GM21825 (cell line): Measurements from ENCODE around the gene DNAL1.

ENCODE experiments used
- ATAC-seq: cut with Tn5 transposase; IDR thresholded peaks from one replicate; pipeline ENCODE4 v1.9.1; 2021; ENCODE audit warnings: mild to moderate bottlenecking, moderate library complexity; ENCODE audit not compliant: unreplicated experiment

The DNAL1 gene

DNA sequence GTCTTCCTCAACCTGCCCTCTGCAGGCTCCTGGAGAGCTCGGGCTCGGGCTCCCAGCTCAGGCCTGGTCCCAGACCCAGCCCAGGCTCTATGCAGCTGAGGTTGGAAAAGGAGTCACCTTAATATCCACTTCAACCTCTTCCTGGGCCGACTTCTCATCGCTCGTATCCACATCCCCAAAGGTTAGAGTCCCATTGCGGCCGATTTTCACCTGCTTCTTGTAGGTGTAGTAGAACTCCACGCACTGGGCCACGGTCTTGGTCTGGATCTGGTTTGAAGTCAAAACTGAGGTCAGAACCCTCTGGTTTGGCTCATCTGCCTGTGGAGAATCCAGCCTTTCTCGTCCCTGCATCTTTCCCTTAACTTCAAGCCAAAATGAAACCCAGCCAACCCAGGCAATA lies 77.8 kb downstream of the DNAL1 start:
- no peak for ATAC-seq

DNA sequence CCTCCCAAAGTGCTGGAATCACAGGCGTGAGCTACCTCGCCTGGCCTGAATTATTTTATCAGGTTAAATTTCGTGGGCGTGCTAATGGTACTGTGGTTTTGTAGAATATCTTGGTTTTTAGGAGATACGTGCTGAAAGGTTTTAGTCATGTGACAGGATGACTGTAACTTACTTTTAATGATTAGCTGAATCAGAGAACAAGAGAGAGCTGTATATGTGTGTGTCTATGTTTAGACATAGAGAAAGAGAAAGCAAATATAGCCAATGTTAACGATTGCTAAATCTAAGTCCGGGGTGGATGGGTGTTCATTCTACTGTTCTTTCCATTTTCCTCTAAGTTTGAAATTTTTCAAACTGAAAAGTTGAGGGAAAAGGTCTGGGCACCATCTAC lies 78.6 kb downstream of the DNAL1 start:
- ATAC-seq, result no peak

DNA sequence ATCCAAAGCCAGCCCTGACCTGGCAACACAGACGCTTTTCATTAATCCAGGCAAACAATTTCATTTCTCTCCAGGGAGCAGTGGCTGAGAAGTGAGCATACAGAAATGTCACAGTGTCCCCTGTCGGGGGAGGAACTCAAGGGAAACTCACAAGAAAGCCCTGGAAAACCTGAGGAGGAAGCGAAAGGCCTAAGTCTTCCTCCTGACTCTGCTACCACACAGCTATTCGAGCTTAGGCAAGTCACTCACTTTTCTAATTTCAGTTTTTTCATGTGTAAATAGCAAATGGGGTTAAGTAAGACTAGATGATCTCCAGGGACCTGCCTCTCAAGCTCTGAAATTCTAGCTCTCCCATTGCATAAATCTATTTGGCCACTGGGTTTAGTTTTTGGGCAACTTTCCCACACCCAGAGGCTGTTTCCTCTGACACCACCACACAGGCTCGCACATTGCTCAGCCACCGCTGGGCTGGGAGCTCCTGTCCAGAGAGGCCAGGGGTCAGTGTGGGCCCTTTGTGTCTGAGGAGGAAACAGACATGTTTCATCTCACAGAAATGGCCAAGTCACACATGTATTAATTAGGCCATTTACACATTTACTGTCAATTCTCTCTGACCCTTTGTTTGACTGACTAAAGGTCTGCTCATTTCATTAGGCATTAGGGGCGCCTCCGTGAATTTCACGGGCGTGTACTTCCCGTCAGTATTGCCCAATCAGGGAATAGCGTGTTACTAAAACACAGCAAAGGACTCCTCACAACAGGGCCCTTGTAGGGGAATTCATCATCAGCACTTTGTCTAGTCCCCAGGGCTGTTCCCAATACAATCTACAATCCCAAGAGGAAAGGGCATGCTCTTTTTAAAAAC lies 79.2 kb downstream of the DNAL1 start:
- ATAC-seq, result no peak

DNA sequence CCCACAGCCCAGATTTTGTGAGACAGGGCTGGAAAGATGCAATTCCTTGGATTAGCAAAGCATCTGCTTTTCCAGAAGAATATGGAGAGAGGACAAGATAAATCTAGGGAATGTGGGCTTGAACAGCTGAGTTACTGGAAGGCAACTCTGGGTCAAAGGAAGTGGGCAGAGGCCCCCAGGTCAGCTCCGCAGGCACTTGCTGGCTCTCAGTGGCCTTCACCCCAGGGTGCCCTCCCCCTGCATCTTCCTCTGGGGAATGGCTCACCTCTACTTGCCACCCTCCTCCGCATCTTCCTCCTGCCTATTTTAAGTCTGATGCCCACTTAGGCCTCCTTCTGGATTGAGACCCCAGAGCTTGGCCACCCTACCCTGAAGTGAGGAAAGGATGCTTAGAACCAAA lies 79.9 kb downstream of the DNAL1 start:
- no peak for ATAC-seq

DNA sequence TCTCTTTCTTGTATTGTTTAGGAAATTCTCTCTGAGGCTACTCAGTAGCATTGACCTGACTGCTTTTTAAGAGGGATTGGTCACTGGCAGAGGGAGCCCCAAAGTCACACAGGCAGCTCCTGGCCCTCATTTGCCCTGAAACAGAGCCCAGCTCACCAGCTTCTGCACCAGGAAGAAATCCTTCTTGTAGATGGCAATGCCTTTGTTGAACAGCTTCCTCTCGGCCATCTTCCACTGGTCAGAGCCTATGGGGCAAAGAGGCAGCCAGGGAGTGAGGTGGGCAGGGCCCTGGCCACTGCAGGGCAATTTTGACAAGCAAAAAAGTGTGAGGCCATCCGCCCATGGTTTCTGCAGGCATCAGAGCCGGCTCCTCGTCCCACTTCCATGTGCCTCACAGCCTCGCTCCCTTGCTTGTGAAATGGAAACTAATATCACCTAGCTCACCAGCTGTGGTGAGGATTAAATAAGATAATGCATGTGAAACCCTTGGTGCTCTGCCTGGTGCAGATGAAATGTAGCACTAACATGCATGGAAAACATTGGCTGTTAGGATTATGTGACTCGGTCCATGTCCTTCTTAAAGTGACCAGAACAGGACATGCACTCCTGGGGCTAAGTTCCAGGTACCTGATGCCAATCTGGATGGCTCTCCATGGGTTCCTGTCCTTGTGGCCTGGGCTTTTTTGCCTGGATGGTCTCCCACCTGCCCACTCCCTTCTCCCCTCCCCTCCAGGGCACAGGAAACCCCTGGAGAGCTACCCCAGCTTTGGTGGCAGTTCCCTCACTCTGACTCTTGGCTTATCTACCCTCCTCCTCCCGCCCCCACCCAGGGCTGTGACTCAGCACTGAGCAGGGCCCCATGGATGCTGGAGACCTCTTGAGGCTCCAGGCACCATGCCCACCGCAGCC lies 80.6 kb downstream of the DNAL1 start:
- no peak for ATAC-seq

DNA sequence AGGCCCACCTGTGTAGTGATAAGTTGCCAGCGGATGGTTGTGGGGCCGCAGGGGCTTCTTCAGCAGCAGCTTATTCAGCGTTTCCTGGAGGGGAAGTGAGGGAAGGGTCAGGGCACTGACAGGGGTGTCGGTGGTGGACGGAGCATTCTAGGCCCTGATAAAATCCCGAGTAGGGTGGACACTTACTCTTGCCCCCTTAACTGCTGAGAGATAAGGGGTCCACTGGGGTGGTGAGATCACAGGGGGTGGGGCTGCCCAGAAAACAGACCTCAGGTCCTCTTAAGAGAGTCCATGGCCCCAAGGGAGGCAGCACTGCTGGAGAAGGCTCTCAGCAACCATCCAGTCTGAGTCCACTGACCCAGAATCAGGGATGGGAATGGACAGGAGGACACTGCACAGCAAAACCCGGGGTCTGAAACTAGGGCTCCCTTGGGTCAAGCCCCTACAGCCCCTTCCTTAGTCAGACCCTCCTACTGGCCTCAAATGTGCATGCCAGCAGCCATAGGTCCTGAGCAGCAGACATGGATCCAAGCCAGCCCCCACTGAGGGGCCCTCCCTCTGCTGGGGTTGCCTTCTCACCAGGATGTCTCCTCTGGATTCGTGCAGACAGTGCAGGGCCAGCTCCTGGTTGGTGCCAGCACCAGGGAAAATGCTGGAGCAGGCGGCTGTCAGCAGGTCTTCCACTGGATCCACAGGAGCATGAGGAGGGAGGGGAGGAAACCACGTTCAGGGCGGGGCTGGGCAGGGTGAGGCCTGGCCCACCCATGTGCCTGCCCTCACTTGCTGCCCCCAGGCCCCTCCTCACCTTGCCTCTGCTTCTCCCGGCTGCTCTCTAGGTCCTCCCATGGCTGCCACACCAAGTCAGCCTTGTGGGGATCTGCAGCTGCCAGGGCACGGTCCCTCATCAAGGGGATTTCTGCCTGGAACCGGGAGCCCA lies 81.5 kb downstream of the DNAL1 start:
- ATAC-seq, result no peak

DNA sequence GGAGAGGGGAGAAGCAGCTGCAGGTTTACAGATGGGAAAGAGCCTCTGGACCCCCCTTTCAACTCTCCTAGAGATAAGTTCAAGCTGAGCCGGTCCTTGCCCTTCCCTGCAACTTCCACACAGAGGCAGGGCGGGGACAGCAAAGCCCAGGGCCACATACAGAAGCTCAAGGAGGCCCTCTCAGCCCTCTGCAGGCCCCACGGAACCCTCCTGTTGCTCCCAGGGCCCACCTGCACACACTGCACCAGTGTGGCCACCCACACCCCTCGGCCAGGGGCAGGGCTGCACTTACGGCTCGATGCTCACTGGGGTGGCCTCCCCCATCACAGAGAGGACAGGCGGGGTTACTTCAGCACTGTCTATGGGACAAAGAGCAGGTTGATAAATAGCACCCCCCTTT lies 82.4 kb downstream of the DNAL1 start:
- ATAC-seq, result no peak

DNA sequence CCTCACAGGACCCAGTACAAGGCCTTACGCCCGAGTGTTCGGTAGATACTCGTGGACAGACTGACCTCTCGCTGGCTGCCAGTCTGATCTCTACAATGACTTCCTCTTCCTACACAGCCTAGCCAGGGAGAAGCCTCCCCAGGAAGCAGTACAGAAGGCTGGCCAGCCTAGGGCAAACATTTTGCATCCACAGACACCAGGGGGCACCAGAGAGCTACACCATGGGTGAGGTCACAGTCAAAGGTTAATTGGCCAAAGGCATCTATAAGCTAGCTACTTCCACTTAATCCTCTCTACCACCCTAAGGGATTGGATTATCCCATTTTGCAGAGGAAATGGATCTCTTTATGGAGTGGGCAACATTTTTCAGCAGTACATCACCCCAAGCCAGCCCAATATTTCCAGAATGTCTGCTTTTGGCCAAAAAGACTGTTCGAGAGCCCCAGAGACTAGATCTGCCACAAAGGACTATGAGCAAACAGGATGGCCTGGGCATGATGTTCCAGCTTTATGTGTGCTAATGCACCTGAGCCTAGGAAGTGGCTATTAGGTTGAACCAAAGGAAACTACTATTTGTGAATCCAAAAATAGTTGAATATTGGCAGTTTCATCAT lies 84.0 kb downstream of the DNAL1 start:
- no peak for ATAC-seq

DNA sequence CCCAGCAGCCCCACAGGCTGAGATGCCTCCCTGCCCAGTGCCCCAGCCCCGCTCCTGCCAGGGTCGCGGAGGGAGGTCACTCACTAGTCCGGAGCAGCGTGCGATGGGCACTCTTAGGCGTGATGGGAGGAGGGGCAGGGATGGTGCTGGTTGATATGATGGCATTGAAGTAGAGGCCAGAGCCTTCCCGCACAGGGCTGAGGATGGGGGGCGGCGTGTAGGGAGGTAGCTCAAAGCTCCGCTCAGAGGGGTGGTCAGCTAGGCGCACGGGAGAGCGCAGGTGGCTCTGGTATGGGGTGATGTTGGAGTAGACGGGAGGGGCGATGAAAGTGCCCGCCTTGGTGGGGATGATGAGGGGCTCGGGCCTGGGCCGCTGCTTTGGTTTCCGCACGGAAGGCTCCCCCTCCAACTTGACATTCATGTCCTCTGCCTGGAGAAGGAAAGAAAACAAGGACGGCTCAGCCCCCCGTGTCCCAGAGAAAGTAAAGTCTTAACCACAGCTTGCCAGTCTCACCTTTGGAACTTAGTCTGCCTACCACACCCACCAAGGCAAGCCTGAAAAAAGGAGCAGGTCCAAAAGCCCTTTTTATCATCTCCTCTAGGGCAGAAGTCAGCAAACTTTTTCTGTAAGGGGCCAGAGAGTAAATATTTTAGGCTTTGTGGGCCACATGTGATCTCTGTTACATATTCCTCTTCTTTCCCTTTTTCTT lies 84.9 kb downstream of the DNAL1 start:
- ATAC-seq, result no peak

DNA sequence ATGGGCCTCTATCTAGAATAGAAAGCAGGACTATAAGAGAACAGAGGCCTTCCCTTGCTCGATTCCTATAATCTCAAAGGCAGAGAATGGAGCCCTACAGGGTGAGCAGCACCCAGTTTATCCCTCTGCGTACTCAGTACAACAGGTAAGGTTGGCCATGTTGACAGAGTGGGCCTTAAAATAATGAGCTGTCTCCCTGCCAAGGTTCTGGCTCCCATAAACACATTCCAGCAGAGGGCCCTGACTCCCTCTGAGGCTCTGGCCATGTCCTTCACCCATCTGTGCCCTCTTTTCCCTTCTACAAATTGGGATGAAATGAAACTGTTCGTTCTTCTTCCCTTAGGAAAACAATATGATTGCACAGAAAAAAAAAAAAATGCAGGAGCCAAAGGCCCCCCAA lies 86.3 kb downstream of the DNAL1 start:
- ATAC-seq, result no peak

DNA sequence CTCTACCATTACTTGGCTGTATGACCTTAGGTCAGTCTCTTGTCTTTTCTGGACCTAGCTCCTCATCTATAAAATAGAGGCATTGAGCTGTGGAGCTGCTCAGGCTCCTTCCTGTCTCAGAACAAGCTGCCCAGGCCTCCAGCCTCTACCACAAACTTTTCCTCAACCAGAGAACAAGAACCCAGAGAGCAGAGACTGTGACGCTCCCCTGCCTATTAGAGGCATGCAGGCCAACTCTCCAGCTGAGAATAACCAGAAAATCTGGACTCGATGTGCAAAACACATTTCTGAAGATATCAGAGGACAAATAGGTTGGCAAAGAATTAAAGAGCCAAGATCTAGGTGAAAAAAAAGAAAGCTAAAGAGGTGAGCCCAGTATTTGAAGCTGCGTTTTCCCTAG lies 87.2 kb downstream of the DNAL1 start:
- ATAC-seq, result no peak

DNA sequence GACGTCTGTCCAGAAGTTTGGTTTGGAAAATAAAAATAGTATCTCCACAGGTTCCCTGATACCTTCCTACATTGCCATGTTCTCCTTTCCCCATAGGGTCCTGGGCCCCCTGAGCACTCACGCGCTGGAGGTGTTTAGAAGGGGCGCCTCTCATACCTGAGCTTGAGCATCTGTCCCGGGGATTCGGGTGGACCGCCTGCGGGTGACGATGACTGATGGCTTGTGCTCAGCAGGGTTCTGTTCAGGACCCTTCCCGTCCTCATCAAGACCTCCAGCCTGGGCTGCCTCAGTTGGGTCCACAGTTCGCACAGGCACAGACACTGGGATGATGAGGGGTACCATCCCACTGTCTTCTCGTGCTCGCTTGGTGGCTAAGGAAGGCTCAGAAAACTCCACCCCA lies 92.1 kb downstream of the DNAL1 start:
- no peak for ATAC-seq

DNA sequence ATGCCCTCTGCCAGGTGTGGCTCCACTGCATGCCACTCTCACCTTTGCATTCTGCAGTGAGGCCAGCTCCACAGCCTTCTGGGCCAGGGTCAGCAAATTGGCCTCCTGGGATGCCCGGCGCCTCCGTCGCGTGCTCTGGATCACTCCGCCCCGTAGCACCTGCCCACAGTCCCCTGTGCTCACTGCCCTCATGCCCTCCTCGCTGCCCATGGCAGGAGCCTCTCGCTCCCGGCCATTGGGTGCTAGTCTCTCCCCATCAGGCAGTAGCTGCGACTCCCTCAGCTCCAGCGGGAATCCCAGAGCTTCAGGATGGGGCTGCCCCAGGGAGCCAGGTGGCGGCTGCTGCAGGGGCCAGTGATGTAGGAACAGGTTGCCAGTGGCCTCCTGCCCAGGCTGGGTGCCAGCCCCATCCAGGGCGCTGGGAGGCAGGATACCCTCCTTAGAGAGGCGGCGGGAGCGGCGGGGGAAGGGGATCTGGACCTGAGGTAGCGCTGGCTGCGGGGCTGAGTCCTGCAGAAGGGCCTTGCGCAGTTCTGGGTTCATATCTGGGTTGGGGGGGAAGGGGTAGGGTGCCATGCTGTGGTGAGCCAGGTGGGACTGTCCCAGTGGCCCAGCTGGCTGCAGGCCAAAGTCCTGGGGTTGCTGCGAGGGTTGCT lies 93.9 kb downstream of the DNAL1 start:
- no peak for ATAC-seq

DNA sequence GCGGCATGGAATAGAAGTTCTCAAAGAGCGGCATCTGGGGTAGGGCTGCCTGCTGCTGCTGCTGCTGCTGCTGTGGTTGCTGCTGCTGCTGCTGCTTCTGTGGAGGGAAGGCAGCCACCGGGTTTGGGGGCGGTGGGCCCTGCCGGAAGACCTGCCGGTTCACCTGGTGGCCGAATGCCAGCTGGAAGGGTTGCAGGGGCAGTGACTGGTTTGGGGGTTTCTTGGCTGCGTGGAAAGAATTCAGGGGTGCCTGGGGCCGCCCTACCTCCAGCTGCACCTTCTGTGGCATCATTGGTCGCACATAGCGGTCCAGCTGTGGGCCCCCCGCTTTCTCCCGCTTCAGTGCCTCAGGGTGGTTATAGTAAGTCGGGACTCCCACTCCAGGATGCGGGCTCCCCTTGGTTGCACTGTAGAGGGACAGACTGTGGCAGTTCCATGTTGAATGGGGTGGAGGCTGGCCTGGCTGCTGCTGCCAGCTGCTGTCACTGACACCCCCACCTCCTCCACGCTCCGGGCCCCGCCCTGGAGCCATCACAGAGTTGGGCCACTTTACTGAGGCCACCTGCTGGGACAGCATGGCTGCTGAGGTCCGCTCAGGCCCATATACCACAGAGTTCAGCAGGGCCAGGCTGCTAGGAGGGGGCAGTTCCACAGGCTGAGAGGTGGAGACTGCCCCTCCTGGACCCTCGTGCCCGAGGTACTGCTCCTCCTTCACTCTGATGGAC lies 94.5 kb downstream of the DNAL1 start:
- ATAC-seq, result no peak

DNA sequence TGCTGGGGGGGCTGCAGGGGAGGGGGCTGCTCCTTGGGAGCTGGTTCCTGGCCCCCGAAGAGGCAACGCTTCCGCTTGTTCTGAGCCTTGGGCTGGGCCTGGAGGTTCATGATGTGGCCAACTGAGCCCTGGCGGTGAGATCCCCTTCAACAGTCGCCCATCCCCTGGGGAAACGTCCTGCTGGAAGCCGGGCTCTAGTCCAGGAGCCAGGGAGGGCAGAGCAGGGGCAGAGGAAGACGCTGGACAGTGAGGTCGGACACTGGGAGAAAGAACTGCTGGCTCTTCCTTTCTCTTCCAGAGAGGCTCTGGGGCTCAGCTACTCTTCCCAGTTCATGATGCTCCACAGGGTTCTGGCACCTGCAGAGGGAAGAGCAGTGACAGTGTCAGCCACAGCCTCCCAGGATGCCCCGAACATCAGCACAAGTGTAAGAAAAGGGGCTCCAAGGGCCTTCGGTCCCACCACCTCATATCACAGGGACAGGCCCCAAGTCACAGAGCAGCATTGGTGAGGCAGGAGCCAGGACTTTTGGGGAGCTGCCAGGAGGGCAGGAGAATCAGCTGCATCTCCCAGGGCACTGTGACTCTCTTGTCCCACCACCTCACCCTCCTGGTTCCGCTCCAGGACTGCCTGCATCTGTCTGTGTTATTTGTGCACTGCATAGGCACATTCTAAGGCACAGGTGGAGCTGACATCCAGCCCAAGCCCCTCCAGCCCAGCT lies 95.3 kb downstream of the DNAL1 start:
- no peak for ATAC-seq

DNA sequence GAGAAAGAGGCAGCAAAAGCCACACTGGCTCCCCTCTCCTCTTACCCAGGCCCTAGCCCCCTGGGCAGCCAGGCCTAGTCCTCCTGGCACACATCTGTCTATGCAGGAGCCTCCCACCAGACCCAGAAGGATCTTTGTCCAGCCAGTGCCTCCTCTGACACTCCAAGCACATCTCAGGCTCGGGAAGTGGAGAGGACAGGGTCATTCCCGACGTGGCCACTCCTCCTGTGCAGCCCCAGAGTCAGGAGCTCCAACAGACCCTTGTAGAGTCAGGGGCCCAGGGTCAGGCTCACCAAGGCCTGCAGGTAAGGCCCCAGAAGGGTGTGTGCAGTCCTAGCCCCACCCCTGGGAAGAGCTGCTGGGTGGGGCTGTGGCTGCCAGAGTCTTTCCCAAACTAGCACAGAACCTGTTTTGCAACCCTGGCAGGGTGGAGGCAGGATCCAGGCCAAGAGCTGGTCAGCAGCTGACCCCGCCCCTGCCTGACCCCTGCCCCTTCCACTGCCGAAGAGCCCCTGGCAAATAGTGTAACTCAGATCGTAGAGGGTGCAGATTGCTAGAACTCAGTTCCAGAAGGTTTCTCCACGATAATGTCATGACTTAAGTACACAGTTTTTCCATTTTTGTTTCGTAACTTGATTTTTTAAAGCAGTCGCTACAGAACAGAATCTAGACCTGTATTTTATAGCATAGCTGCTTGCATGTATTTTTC lies 96.0 kb downstream of the DNAL1 start:
- ATAC-seq, result no peak

DNA sequence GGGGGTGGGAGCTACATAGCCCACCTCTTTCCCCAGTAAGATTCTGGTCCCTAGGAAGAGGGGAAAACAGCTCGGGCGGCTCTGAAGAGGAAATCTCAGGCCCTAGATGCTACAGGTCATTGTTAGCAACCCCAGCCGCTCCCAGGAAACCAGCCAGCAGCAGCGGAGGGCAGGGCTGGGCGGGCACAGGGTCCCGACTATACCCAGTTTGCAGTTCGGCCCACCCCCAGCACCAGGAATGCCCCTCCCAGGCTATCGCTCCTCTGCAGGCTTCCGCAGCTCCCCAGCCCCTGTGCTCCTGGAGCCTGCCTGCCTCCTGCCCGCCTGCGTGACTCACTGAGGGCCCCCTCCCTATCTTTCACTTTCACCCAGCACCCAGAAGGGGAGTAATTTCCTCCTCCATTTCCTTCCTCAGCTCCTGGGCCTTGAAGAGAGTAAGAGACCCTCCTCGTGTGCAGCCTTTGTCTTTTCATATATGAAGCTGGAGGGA lies 96.6 kb downstream of the DNAL1 start:
- ATAC-seq, result no peak
